WI38 (cell line): ENCODE results near the gene LACRT.

Source experiments
- H3K4me3 ChIP-seq: 2 replicates; pipeline ENCODE4 v1.5.1; 2011; ENCODE audit warnings: low read depth, mild to moderate bottlenecking, control low read depth, low read length
- CTCF ChIP-seq: IDR thresholded peaks from 2 replicates; pipeline ENCODE4 v1.5.1; 2012; ENCODE audit warnings: low read depth, mild to moderate bottlenecking, control low read depth, low read length

LACRT gene

GRCh38 chr12:54631988-54632728 is 2.5 kb downstream of the LACRT start:
- no peak for TF ChIP-seq CTCF
- H3K4me3 ChIP-seq: no peak overlapping the region

- no peak for TF ChIP-seq CTCF
- no peak overlapping the region for H3K4me3 ChIP-seq
Observed at GRCh38 chr12:54631551-54631950, 3.1 kb downstream of the LACRT start.

- TF ChIP-seq CTCF: no peak
Observed at GRCh38 chr12:54629925-54630324, 4.8 kb downstream of the LACRT start.

GRCh38 chr12:54628186-54628846 is 6.4 kb downstream of the LACRT start:
- no peak for TF ChIP-seq CTCF
- H3K4me3 ChIP-seq: no peak overlapping the region

More at GRCh38 chr12:54629925-54630324, 4.8 kb downstream of the LACRT start:
- H3K4me3 ChIP-seq: no peak overlapping the region

- TF ChIP-seq CTCF: no peak
- no peak overlapping the region for H3K4me3 ChIP-seq
Observed at GRCh38 chr12:54627304-54627703, 7.4 kb downstream of the LACRT start.

- TF ChIP-seq CTCF: no peak
- H3K4me3 ChIP-seq: no peak overlapping the region
Observed at GRCh38 chr12:54625598-54625997, 9.1 kb downstream of the LACRT start.
